IPS DF 19.7 (cell line): ENCODE data around the gene PJA1.

Source experiments
- DNase-seq: peaks from one replicate; pipeline ENCODE4 v3.0.0-alpha.2; 2013; ENCODE audit warnings: low read depth, low spot score

The PJA1 gene

GRCh38 chrX:69113723-69114122, 51.5 kb downstream of the PJA1 start:
- DNase-seq = no peak
